Tibial nerve (tissue), 4 donors: ENCODE results near the gene DNAJB6. TPM values are rescaled to one million over a fixed set of nuclear protein-coding genes. Genes with fewer than 3 reads are reported as not detected.
"Not testable (repeated sequence)": the region's sequence is repeated elsewhere in the genome, so short reads cannot be mapped to it uniquely, and the experiment has no call there.

Experiments used
- DNase-seq, 2 donors: peaks; one replicate each; pipeline ENCODE4 v3.0.0-alpha.2; 2019; ENCODE audit warnings: low spot score in 2 of 2
- H3K27ac ChIP-seq, 4 donors: fragments of 200-600 bp; sonication (generic) in 3 of 4; one replicate each; pipeline ENCODE4 v1.5.1; 2017 to 2019; ENCODE audit warnings: mild to moderate bottlenecking in 1 of 4
- H3K27me3 ChIP-seq, 2 donors: fragments of 200-600 bp; sonication (generic) in 1 of 2; one replicate each; pipeline versions ENCODE4 v1.5.1 to v1.6.0; 2017 to 2019
- H3K36me3 ChIP-seq, 3 donors: fragments of 200-600 bp; sonication (generic); one replicate each; pipeline ENCODE4 v1.5.1; 2018 to 2019
- H3K4me1 ChIP-seq, 4 donors: fragments of 200-600 bp; sonication (generic) in 3 of 4; one replicate each; pipeline ENCODE4 v1.5.1; 2017 to 2019
- H3K4me3 ChIP-seq, 4 donors: fragments of 200-600 bp; sonication (generic) in 3 of 4; one replicate each; pipeline ENCODE4 v1.5.1; 2017 to 2019; ENCODE audit warnings: mild to moderate bottlenecking in 1 of 4, moderate library complexity in 1 of 4
- H3K9me3 ChIP-seq, 4 donors: fragments of 200-600 bp; sonication (generic) in 3 of 4; one replicate each; pipeline ENCODE4 v1.5.1; 2017 to 2019
- EP300 ChIP-seq, 2 donors: sonication (generic); formaldehyde crosslinking; IDR thresholded peaks; one replicate each; pipeline ENCODE4 v1.6.1; 2017; ENCODE audit warnings: antibody characterized with exemption in 2 of 2, mild to moderate bottlenecking in 1 of 2
- POLR2A ChIP-seq, 2 donors: fragments of 450-650 bp; IDR thresholded peaks; one replicate each; pipeline ENCODE4 v1.6.1; 2017; ENCODE audit warnings: antibody characterized with exemption in 2 of 2, mild to moderate bottlenecking in 2 of 2, moderate library complexity in 2 of 2
- WGBS, 2 donors: methylation state at CpG; one replicate each; pipeline ENCODE4 v1.1.5; 2018; 5-methylcytosine and 5-hydroxymethylcytosine counted together
- total RNA-seq, 4 donors: library from RNA; depleted of rRNA; stranded (reverse); fragments of >200 nt; gene quantifications; one replicate each; pipeline ENCODE4 v1.1.0, GENCODE V29; 2016
- TF ChIP-seq, protein P1 (sequence below), 5 experiments: fragments of 200-600 bp in 3 of 5; fragments of 450-650 bp in 2 of 5; sonication (generic) in 3 of 5; IDR thresholded peaks; one replicate each; pipeline ENCODE4 v1.5.1; 2016 to 2019; ENCODE audit warnings: antibody characterized with exemption in 5 of 5, mild to moderate bottlenecking in 3 of 5, moderate library complexity in 2 of 5

The DNAJB6 gene
- total RNA-seq, 4 donors from 2014 or later: 85.5 to 106 (median 96.9) TPM

DNA sequence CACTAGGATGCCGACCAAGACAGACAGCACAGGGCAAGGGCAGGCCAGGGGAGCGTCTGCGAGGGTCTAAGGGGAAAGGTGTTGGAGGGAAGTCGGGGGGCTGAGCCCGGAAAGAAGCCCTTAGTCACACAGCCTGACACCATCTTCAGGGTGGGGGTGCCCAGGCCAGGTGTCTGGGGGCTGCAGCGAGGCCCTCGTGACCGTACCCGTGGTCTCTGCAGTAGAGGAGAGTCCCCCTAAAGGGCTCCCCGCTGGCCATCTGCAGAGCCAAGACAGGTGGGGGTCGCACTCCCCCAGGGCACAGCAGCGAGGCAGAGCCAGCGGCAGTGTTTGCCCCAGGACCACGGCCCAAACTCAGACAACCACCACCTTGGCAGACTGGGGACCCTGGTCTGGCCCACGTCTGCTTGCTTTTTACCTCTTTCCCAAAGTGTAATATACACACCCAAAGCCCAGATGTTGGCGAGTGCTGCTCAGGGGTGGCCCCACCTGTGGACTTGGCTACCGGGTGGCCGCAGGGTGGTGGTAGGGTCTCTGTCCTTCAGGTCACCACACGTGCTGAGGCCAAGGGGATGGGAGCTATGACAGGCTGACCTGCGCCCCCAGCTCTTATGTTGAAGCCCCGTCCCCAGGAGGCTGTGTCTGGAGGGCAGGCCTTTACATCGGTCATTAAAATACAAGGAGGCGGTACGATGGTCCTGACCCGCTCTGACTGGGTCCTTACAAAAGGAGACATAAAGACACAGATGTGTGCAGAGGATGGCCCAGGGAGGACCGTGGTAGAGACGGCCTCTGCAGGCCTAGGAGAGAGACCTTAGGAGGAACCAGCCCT is 107.4 kb downstream of the DNAJB6 start:
- peaks cover 0 to 15% (median 0%) of the 10 kb centered on the region in 4 donors for H3K9me3 ChIP-seq
- no peaks in the 10 kb centered on the region for H3K4me1 ChIP-seq
- 80% methylated on average over 25 to 27 of the region's 27 CpGs for WGBS, 2 donors
- no peak overlapping the region for H3K27ac ChIP-seq
- no peak for DNase-seq
- no peak overlapping the region for H3K4me3 ChIP-seq
- TF ChIP-seq POLR2A (IDR thresholded peaks at IDR 0.05) (no peak), EP300 (IDR thresholded peaks at IDR 0.05) (no peak)
- TF ChIP-seq, protein P1, sequence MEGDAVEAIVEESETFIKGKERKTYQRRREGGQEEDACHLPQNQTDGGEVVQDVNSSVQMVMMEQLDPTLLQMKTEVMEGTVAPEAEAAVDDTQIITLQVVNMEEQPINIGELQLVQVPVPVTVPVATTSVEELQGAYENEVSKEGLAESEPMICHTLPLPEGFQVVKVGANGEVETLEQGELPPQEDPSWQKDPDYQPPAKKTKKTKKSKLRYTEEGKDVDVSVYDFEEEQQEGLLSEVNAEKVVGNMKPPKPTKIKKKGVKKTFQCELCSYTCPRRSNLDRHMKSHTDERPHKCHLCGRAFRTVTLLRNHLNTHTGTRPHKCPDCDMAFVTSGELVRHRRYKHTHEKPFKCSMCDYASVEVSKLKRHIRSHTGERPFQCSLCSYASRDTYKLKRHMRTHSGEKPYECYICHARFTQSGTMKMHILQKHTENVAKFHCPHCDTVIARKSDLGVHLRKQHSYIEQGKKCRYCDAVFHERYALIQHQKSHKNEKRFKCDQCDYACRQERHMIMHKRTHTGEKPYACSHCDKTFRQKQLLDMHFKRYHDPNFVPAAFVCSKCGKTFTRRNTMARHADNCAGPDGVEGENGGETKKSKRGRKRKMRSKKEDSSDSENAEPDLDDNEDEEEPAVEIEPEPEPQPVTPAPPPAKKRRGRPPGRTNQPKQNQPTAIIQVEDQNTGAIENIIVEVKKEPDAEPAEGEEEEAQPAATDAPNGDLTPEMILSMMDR (IDR thresholded peaks at IDR 0.05): no peak
- no peaks in the 10 kb centered on the region for H3K36me3 ChIP-seq
- no peaks in the 10 kb centered on the region for H3K27me3 ChIP-seq

DNA sequence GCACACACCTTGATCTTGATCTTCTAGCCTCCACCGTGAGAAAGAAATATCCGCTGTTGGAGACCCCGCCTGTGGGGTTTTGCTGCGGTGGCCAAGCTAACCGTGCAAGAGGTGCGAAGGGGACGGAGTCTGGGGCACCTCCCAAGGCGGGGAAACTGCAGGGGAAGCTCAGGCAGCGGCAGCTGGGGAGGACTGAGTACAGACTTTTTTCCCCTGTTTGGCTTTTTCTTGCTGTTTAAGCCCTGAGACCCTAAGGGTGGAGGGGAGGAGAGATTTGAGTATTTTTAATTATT is 108.0 kb downstream of the DNAJB6 start:
- Histone ChIP-seq H3K9me3 (peaks cover 0 to 15% (median 0%) of the 10 kb centered on the region in 4 donors), H3K27ac (no peak overlapping the region), H3K27me3 (no peaks in the 10 kb centered on the region), H3K36me3 (no peaks in the 10 kb centered on the region), H3K4me1 (no peaks in the 10 kb centered on the region), H3K4me3 (no peak overlapping the region)
- TF ChIP-seq POLR2A (IDR thresholded peaks at IDR 0.05): no peak
- TF ChIP-seq, protein P1 (IDR thresholded peaks at IDR 0.05): no peak
- TF ChIP-seq EP300 (IDR thresholded peaks at IDR 0.05): no peak
- WGBS, 2 donors: 75 to 78% methylated on average over 9 of the region's 9 CpGs
- no peak for DNase-seq

DNA sequence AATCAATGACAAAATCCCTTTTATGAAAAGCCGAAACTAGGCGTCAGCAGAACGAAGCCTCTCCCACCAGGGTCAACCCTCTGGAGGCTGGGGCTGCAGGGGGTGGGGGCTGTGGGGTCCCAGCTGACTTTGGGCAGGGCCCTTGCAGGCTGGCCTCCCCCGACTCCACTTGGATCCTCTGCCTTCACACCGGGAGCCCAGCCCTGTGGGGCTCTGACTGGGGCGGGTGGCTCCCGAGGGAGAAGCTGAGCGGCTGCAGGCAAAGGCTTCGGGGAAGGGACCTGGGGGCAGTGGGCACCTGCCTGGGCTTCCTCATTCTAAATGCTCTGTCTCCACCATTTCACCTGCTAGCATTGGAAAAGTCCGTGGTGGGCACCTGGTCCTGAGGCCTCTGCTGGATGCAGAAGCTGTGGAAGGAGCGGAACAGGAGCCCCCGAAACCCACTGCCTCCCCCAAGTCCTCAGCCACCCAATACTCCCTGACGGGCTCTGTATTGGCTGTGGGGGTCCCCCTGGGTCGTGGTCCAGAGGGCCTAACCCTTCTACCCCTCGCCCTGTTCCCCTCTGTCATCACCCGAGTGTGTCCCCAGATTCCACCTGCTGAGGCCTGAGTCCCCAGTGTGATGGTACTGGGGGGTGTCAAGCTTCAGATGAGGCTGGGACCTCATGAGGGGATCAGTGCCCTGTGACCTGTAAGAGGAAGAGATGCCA is 108.6 kb downstream of the DNAJB6 start:
- no peak overlapping the region for H3K27ac ChIP-seq
- H3K36me3 ChIP-seq: no peaks in the 10 kb centered on the region
- DNase-seq: no peak
- H3K4me3 ChIP-seq: no peak overlapping the region
- H3K9me3 ChIP-seq: peaks cover 0 to 15% (median 0%) of the 10 kb centered on the region in 4 donors
- H3K27me3 ChIP-seq: no peaks in the 10 kb centered on the region
- 67 to 74% methylated on average over 15 to 16 of the region's 16 CpGs for WGBS, 2 donors
- H3K4me1 ChIP-seq: no peaks in the 10 kb centered on the region
- no peak for TF ChIP-seq POLR2A (IDR thresholded peaks at IDR 0.05)
- no peak for TF ChIP-seq EP300 (IDR thresholded peaks at IDR 0.05)
- TF ChIP-seq, protein P1 (IDR thresholded peaks at IDR 0.05): no peak

DNA sequence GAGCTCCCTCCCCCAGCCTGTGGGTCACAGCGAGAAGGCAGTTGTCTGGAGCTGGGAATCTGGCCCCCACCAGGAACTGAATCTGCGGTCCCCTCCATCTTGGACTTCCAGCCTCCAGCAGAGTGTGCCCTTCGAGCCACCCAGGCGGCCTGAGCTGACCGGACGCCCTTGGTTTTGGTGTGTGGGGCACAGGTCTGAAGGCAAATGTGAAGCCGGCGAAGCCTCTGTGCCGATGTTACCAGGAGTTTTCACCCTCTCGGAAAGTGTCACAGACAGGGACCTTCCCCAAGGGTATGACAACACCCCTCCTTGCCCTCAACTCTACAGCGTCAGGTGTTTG is 109.1 kb downstream of the DNAJB6 start:
- Histone ChIP-seq H3K27ac (no peak overlapping the region), H3K9me3 (peaks cover 0 to 15% (median 0%) of the 10 kb centered on the region in 4 donors), H3K4me3 (no peak overlapping the region), H3K36me3 (no peaks in the 10 kb centered on the region), H3K4me1 (no peaks in the 10 kb centered on the region), H3K27me3 (no peaks in the 10 kb centered on the region)
- TF ChIP-seq EP300 (IDR thresholded peaks at IDR 0.05) (no peak), POLR2A (IDR thresholded peaks at IDR 0.05) (no peak)
- TF ChIP-seq, protein P1 (IDR thresholded peaks at IDR 0.05): no peak
- no peak for DNase-seq
- WGBS, 2 donors: 90 to 97% methylated on average over 11 of the region's 11 CpGs

DNA sequence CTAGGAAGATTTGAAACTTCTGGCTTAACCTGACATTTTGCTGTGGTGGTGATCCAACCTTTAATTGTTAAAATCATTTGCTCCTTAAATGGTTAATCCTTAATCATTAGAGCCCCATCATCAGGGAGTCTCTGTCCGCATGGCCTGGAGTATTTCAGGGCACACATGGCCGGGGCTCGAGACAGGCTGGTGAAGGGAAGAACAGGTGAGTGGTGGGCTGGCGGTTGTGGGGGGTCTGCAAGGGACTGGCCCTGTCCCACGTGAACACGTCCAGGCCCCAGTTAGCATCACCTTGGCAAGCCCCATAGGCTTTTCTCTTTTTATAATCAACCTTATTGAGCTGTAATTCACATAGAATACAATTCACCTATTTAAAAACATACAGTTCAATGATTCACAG is 109.5 kb downstream of the DNAJB6 start:
- H3K27me3 ChIP-seq: no peaks in the 10 kb centered on the region
- H3K9me3 ChIP-seq: peaks cover 0 to 15% (median 0%) of the 10 kb centered on the region in 4 donors
- H3K27ac ChIP-seq: no peak overlapping the region
- no peaks in the 10 kb centered on the region for H3K36me3 ChIP-seq
- 41 to 60% methylated on average over 6 of the region's 6 CpGs for WGBS, 2 donors
- no peak overlapping the region for H3K4me3 ChIP-seq
- DNase-seq: no peak
- TF ChIP-seq POLR2A (IDR thresholded peaks at IDR 0.05) (no peak), EP300 (IDR thresholded peaks at IDR 0.05) (no peak)
- TF ChIP-seq, protein P1 (IDR thresholded peaks at IDR 0.05): no peak
- no peaks in the 10 kb centered on the region for H3K4me1 ChIP-seq

DNA sequence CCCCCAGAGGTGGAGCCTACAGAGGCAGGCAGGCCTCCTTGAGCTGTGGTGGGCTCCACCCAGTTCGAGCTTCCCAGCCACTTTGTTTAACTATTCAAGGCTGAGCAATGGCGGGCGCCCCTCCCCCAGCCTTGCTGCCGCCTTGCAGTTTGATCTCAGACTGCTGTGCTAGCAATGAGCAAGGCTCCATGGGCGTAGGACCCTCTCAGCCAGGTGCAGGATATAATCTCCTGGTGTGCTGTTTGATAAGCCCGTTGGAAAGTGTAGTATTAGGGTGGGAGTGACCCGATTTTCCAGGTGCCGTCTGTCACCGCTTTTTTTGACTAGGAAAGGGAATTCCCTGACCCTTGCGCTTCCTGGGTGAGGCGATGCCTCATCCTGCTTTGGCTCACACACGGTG is 117.2 kb downstream of the DNAJB6 start:
- 93 to 94% methylated on average over 8 to 12 of the region's 12 CpGs for WGBS, 2 donors
- H3K27ac ChIP-seq, H3K36me3 ChIP-seq, H3K4me1 ChIP-seq, H3K27me3 ChIP-seq, DNase-seq, H3K4me3 ChIP-seq: not testable (repeated sequence)
- H3K9me3 ChIP-seq: peaks cover 0 to 28% (median 0%) of the 10 kb centered on the region in 4 donors
